NCI-H1930 (cell line): ENCODE data around the gene ATOH1.
A peak's percentile ranks its signal among the peaks of the same experiment; 100 is the strongest.

ENCODE experiments used
- DNase-seq, 2 experiments: peaks; one replicate each; lab custom pipeline; 2025; lab: John Stamatoyannopoulos, UW

Gene ATOH1

GRCh38 chr4:93828332-93828994 lies at the start of gene ATOH1:
TSS of gene ATOH1 (plus strand) at chr4:93828753. CDS start at chr4:93828927, 174 bp downstream.
- DNase-seq = no peak

GRCh38 chr4:93779228-93779627 lies 49.3 kb upstream of the ATOH1 start:
- DNase-seq = no peak

- no peak for DNase-seq
Measured at GRCh38 chr4:93780080-93780479, 48.5 kb upstream of the ATOH1 start.

GRCh38 chr4:93781198-93781597 lies 47.4 kb upstream of the ATOH1 start:
- DNase-seq = no peak

GRCh38 chr4:93786149-93786548 lies 42.4 kb upstream of the ATOH1 start:
- no peak for DNase-seq

- DNase-seq = no peak
Measured at GRCh38 chr4:93788712-93789111, 39.8 kb upstream of the ATOH1 start.

- peak; percentile 22 to 38 for DNase-seq
Measured at GRCh38 chr4:93791570-93792195, 36.9 kb upstream of the ATOH1 start.

- DNase-seq = no peak
Measured at GRCh38 chr4:93802045-93802444, 26.5 kb upstream of the ATOH1 start.

GRCh38 chr4:93809773-93810172 lies 18.8 kb upstream of the ATOH1 start:
- no peak for DNase-seq

GRCh38 chr4:93810340-93810992 lies 18.1 kb upstream of the ATOH1 start:
- DNase-seq = no peak

GRCh38 chr4:93813092-93813491 lies 15.5 kb upstream of the ATOH1 start:
- no peak for DNase-seq

GRCh38 chr4:93814141-93814540 lies 14.4 kb upstream of the ATOH1 start:
- no peak for DNase-seq

GRCh38 chr4:93814722-93815121 lies 13.8 kb upstream of the ATOH1 start:
- no peak for DNase-seq

GRCh38 chr4:93825551-93826216 lies 2.9 kb upstream of the ATOH1 start:
- no peak for DNase-seq

- no peak for DNase-seq
Measured at GRCh38 chr4:93827272-93827947, 1.1 kb upstream of the ATOH1 start.

GRCh38 chr4:93828995-93829819 lies 654 bp downstream of the ATOH1 start:
- no peak for DNase-seq

- no peak for DNase-seq
Measured at GRCh38 chr4:93829820-93830687, 1.5 kb downstream of the ATOH1 start.

GRCh38 chr4:93831716-93832496 lies 3.4 kb downstream of the ATOH1 start:
- DNase-seq = no peak

GRCh38 chr4:93834249-93835066 lies 5.9 kb downstream of the ATOH1 start:
- DNase-seq = no peak
